Choroid plexus epithelial cell (primary cell): ENCODE measurements around the gene PCDHB13.
"Not testable (repeated sequence)": the region's sequence is repeated elsewhere in the genome, so short reads cannot be mapped to it uniquely, and the experiment has no call there.

Experiments
- DNase-seq: peaks from one replicate; pipeline ENCODE4 v3.0.0-alpha.2; 2010; ENCODE audit warnings: low read depth
- H3K4me3 ChIP-seq: 2 replicates; pipeline ENCODE4 v1.5.1; 2011; ENCODE audit warnings: low read depth, mild to moderate bottlenecking, control low read depth, low read length, moderate library complexity
- CTCF ChIP-seq: conservative IDR thresholded peaks from 2 replicates; pipeline ENCODE4 v1.5.1; 2011; ENCODE audit warnings: low read depth, mild to moderate bottlenecking, control low read depth, inconsistent platforms, low read length, moderate library complexity

PCDHB13 gene

GRCh38 chr5:141213656-141214339, at the start of gene PCDHB13:
PCDHB13 (plus strand) TSS chr5:141213919; CDS start chr5:141214124, 205 bp downstream.
- not testable (repeated sequence) for H3K4me3 ChIP-seq
- DNase-seq, result peak; percentile 5

- no peak within 1 kb of the TSS for H3K4me3 ChIP-seq
- peak; percentile 17 for DNase-seq
These were observed 41.1 kb upstream of the PCDHB13 start, which contains the start of gene PCDHB7 for GRCh38 chr5:141172381-141173204. PCDHB7 (plus strand) TSS chr5:141172644; CDS start chr5:141172836, 192 bp downstream.

GRCh38 chr5:141174291-141175104, 39.2 kb upstream of the PCDHB13 start:
- DNase-seq, H3K4me3 ChIP-seq: not testable (repeated sequence)

More at GRCh38 chr5:141172381-141173204, 41.1 kb upstream of the PCDHB13 start, which contains the start of gene PCDHB7:
- peak; percentile 44 for TF ChIP-seq CTCF

GRCh38 chr5:141175933-141176332, 37.8 kb upstream of the PCDHB13 start:
- no peak for TF ChIP-seq CTCF
- DNase-seq, result no peak
- no peak overlapping the region for H3K4me3 ChIP-seq

- not testable (repeated sequence) for H3K4me3 ChIP-seq, DNase-seq
These were observed 36.0 kb upstream of the PCDHB13 start, which contains the start of gene PCDHB8 for GRCh38 chr5:141177577-141178191. PCDHB8 (plus strand) TSS chr5:141177790; CDS start chr5:141178035, 245 bp downstream.

GRCh38 chr5:141179371-141179770, 34.3 kb upstream of the PCDHB13 start:
- not testable (repeated sequence) for DNase-seq, H3K4me3 ChIP-seq

- DNase-seq, H3K4me3 ChIP-seq: not testable (repeated sequence)
These were observed 33.8 kb upstream of the PCDHB13 start for GRCh38 chr5:141179876-141180275.

GRCh38 chr5:141180313-141180712, 33.4 kb upstream of the PCDHB13 start:
- H3K4me3 ChIP-seq, result no peak overlapping the region
- DNase-seq, result no peak
- TF ChIP-seq CTCF, result no peak

GRCh38 chr5:141182248-141182647, 31.5 kb upstream of the PCDHB13 start, which contains the start of gene PCDHB16:
PCDHB16 (plus strand) TSS chr5:141182387; CDS start chr5:141182560, 173 bp downstream.
- H3K4me3 ChIP-seq, result no peak within 1 kb of the TSS
- peak; percentile 20 for TF ChIP-seq CTCF
- peak; percentile 4 for DNase-seq

- H3K4me3 ChIP-seq, DNase-seq: not testable (repeated sequence)
These were observed 29.4 kb upstream of the PCDHB13 start for GRCh38 chr5:141184117-141184855.
